ENCODE data around the gene DLL4. TPM values are rescaled to one million over a fixed set of nuclear protein-coding genes. Genes with fewer than 3 reads are reported as not detected.

The DLL4 gene
- under 1 TPM; 0.12 to 0.19 TPM for total RNA-seq

- peak within 1 kb of the TSS; percentile 83 to 86 for H3K4me3 Mint-ChIP-seq
- H3K4me1 Mint-ChIP-seq (ENCODE audit: low read depth) = peaks cover 40% of the 10 kb centered on the region
- DNase-seq = peak; percentile 39 to 46
- no peaks in the 10 kb centered on the region for H3K9me3 Mint-ChIP-seq
- peaks cover 0 to 2% of the 10 kb centered on the region in 2 donors for H3K36me3 Mint-ChIP-seq (ENCODE audit: insufficient read depth in 2 of 2)
- H3K27me3 Mint-ChIP-seq (ENCODE audit: low read depth) = peaks cover 67% of the 10 kb centered on the region
- peak; percentile 45 to 49 for ATAC-seq (replicated peaks in 1 of 2)
- H3K27ac Mint-ChIP-seq = no peak within 1 kb of the TSS
Observed at GRCh38 chr15:40928821-40929659, at the start of gene DLL4. Gene DLL4 (plus strand): TSS chr15:40929340. CDS start chr15:40929669, 329 bp downstream.

- peaks cover 15% of the 10 kb centered on the region for H3K4me1 Mint-ChIP-seq (ENCODE audit: low read depth)
- H3K9me3 Mint-ChIP-seq = no peaks in the 10 kb centered on the region
- no peak for DNase-seq
- H3K36me3 Mint-ChIP-seq (ENCODE audit: insufficient read depth in 2 of 2) = no peaks in the 10 kb centered on the region
- no peaks in the 10 kb centered on the region for H3K27me3 Mint-ChIP-seq (ENCODE audit: low read depth)
- H3K4me3 Mint-ChIP-seq = no peak overlapping the region
- ATAC-seq (replicated peaks in 1 of 2) = peak; percentile 52 to 59
- no peak overlapping the region for H3K27ac Mint-ChIP-seq
Observed at GRCh38 chr15:40879609-40880008, 49.5 kb upstream of the DLL4 start.

- Mint-ChIP-seq H3K36me3 (ENCODE audit: insufficient read depth in 2 of 2) (no peaks in the 10 kb centered on the region), H3K27me3 (ENCODE audit: low read depth) (peaks cover 5% of the 10 kb centered on the region), H3K27ac (no peak overlapping the region), H3K9me3 (no peaks in the 10 kb centered on the region), H3K4me3 (no peak overlapping the region), H3K4me1 (ENCODE audit: low read depth) (peaks cover 15% of the 10 kb centered on the region)
- no peak for ATAC-seq (replicated peaks in 1 of 2)
- no peak for DNase-seq
Observed at GRCh38 chr15:40881351-40881750, 47.8 kb upstream of the DLL4 start.

GRCh38 chr15:40886586-40886985 lies 42.6 kb upstream of the DLL4 start:
- ATAC-seq (replicated peaks in 1 of 2) = no peak
- no peak for DNase-seq
- Mint-ChIP-seq H3K4me3 (no peak overlapping the region), H3K36me3 (ENCODE audit: insufficient read depth in 2 of 2) (no peaks in the 10 kb centered on the region), H3K9me3 (no peaks in the 10 kb centered on the region), H3K27me3 (ENCODE audit: low read depth) (peaks cover 5% of the 10 kb centered on the region), H3K4me1 (ENCODE audit: low read depth) (peaks cover 10% of the 10 kb centered on the region), H3K27ac (no peak overlapping the region)

GRCh38 chr15:40889112-40889511 lies 40.0 kb upstream of the DLL4 start:
- H3K9me3 Mint-ChIP-seq = no peaks in the 10 kb centered on the region
- H3K36me3 Mint-ChIP-seq (ENCODE audit: insufficient read depth in 2 of 2) = no peaks in the 10 kb centered on the region
- peaks cover 22% of the 10 kb centered on the region for H3K4me1 Mint-ChIP-seq (ENCODE audit: low read depth)
- no peak overlapping the region for H3K27ac Mint-ChIP-seq
- no peak for DNase-seq
- H3K4me3 Mint-ChIP-seq = no peak overlapping the region
- H3K27me3 Mint-ChIP-seq (ENCODE audit: low read depth) = peaks cover 12% of the 10 kb centered on the region
- ATAC-seq (replicated peaks in 1 of 2) = no peak

GRCh38 chr15:40891138-40891537 lies 38.0 kb upstream of the DLL4 start:
- Mint-ChIP-seq H3K27ac (no peak overlapping the region), H3K36me3 (ENCODE audit: insufficient read depth in 2 of 2) (peaks cover 2 to 5% of the 10 kb centered on the region in 2 donors), H3K27me3 (ENCODE audit: low read depth) (peaks cover 6% of the 10 kb centered on the region), H3K4me3 (no peak overlapping the region), H3K9me3 (no peaks in the 10 kb centered on the region), H3K4me1 (ENCODE audit: low read depth) (peaks cover 39% of the 10 kb centered on the region)
- ATAC-seq (replicated peaks in 1 of 2) = no peak
- no peak for DNase-seq

GRCh38 chr15:40891810-40892446 lies 37.2 kb upstream of the DLL4 start:
- ATAC-seq (replicated peaks in 1 of 2) (no peak), DNase-seq (peak; percentile 33 to 43)
- peaks cover 2 to 10% of the 10 kb centered on the region in 2 donors for H3K36me3 Mint-ChIP-seq (ENCODE audit: insufficient read depth in 2 of 2)
- H3K4me1 Mint-ChIP-seq (ENCODE audit: low read depth) = peaks cover 41% of the 10 kb centered on the region
- H3K9me3 Mint-ChIP-seq = no peaks in the 10 kb centered on the region
- peaks cover 6% of the 10 kb centered on the region for H3K27me3 Mint-ChIP-seq (ENCODE audit: low read depth)
- no peak overlapping the region for H3K4me3 Mint-ChIP-seq
- no peak overlapping the region for H3K27ac Mint-ChIP-seq

- H3K4me1 Mint-ChIP-seq (ENCODE audit: low read depth) = peaks cover 41% of the 10 kb centered on the region
- H3K9me3 Mint-ChIP-seq = no peaks in the 10 kb centered on the region
- peaks cover 6% of the 10 kb centered on the region for H3K27me3 Mint-ChIP-seq (ENCODE audit: low read depth)
- peaks cover 2 to 10% of the 10 kb centered on the region in 2 donors for H3K36me3 Mint-ChIP-seq (ENCODE audit: insufficient read depth in 2 of 2)
- no peak overlapping the region for H3K27ac Mint-ChIP-seq
- no peak for ATAC-seq (replicated peaks in 1 of 2)
- DNase-seq = no peak
- H3K4me3 Mint-ChIP-seq = peak overlapping the region in 1 of 2 donors; percentile 36
Observed at GRCh38 chr15:40892447-40893012, 36.6 kb upstream of the DLL4 start.

- no peaks in the 10 kb centered on the region for H3K9me3 Mint-ChIP-seq
- DNase-seq (no peak), ATAC-seq (replicated peaks in 1 of 2) (no peak)
- peaks cover 41% of the 10 kb centered on the region for H3K4me1 Mint-ChIP-seq (ENCODE audit: low read depth)
- no peak overlapping the region for H3K27ac Mint-ChIP-seq
- H3K4me3 Mint-ChIP-seq = peak overlapping the region; percentile 96 to 98
- H3K36me3 Mint-ChIP-seq (ENCODE audit: insufficient read depth in 2 of 2) = peaks cover 2 to 10% of the 10 kb centered on the region in 2 donors
- H3K27me3 Mint-ChIP-seq (ENCODE audit: low read depth) = peaks cover 6% of the 10 kb centered on the region
Observed at GRCh38 chr15:40893019-40893670, 36.0 kb upstream of the DLL4 start.

GRCh38 chr15:40893733-40894680 lies 35.1 kb upstream of the DLL4 start, which contains the start of gene VPS18:
Gene VPS18 (plus strand): TSS chr15:40894450. CDS start chr15:40894769, 319 bp downstream.
- Mint-ChIP-seq H3K27ac (peak within 1 kb of the TSS; percentile 94), H3K4me1 (ENCODE audit: low read depth) (peaks cover 41% of the 10 kb centered on the region), H3K27me3 (ENCODE audit: low read depth) (peaks cover 6% of the 10 kb centered on the region), H3K4me3 (peak within 1 kb of the TSS; percentile 96 to 98), H3K36me3 (ENCODE audit: insufficient read depth in 2 of 2) (peaks cover 5 to 10% of the 10 kb centered on the region in 2 donors), H3K9me3 (no peaks in the 10 kb centered on the region)
- ATAC-seq (replicated peaks in 1 of 2) (peak; percentile 98 to 99), DNase-seq (peak; percentile 98 to 100)

- H3K4me1 Mint-ChIP-seq (ENCODE audit: low read depth) = peaks cover 41% of the 10 kb centered on the region
- peak overlapping the region; percentile 69 for H3K27ac Mint-ChIP-seq
- H3K9me3 Mint-ChIP-seq = no peaks in the 10 kb centered on the region
- DNase-seq = peak; percentile 58 to 77
- peaks cover 5 to 10% of the 10 kb centered on the region in 2 donors for H3K36me3 Mint-ChIP-seq (ENCODE audit: insufficient read depth in 2 of 2)
- peaks cover 6% of the 10 kb centered on the region for H3K27me3 Mint-ChIP-seq (ENCODE audit: low read depth)
- peak overlapping the region; percentile 96 to 98 for H3K4me3 Mint-ChIP-seq
- peak; percentile 60 to 64 for ATAC-seq (replicated peaks in 1 of 2)
Observed at GRCh38 chr15:40894681-40895448, 34.3 kb upstream of the DLL4 start.

All from activated T-cell treated with anti-CD3 and anti-CD28 coated beads, Interleukin-2, amount 50 U/mL, for 72 hours (primary cell).